GM21529 (cell line): ENCODE measurements around the gene RFC1.
"Not testable (repeated sequence)": the region's sequence is repeated elsewhere in the genome, so short reads cannot be mapped to it uniquely, and the experiment has no call there.

ENCODE experiments used
- ATAC-seq: cut with Tn5 transposase; IDR thresholded peaks from one replicate; pipeline ENCODE4 v1.9.1; 2021; ENCODE audit not compliant: unreplicated experiment

Gene RFC1

GRCh38 chr4:39312816-39313215 lies 53.3 kb downstream of the RFC1 start:
- no peak for ATAC-seq

GRCh38 chr4:39308611-39309010 lies 57.6 kb downstream of the RFC1 start:
- ATAC-seq = no peak

GRCh38 chr4:39305912-39306677 lies 60.1 kb downstream of the RFC1 start:
- no peak for ATAC-seq

GRCh38 chr4:39304651-39305050 lies 61.5 kb downstream of the RFC1 start:
- no peak for ATAC-seq

- ATAC-seq = no peak
These were observed 62.3 kb downstream of the RFC1 start for GRCh38 chr4:39303871-39304270.

GRCh38 chr4:39302901-39303300 lies 63.3 kb downstream of the RFC1 start:
- ATAC-seq = no peak

GRCh38 chr4:39295784-39296183 lies 70.4 kb downstream of the RFC1 start:
- ATAC-seq = no peak

- not testable (repeated sequence) for ATAC-seq
These were observed 73.7 kb downstream of the RFC1 start for GRCh38 chr4:39292433-39292832.

GRCh38 chr4:39291686-39292085 lies 74.5 kb downstream of the RFC1 start:
- no peak for ATAC-seq

- ATAC-seq = no peak
These were observed 78.9 kb downstream of the RFC1 start for GRCh38 chr4:39287223-39287622.

GRCh38 chr4:39286263-39286662 lies 79.9 kb downstream of the RFC1 start:
- ATAC-seq = no peak

GRCh38 chr4:39285853-39286252 lies 80.3 kb downstream of the RFC1 start:
- no peak for ATAC-seq

- no peak for ATAC-seq
These were observed 80.9 kb downstream of the RFC1 start for GRCh38 chr4:39285111-39285795.

- no peak for ATAC-seq
These were observed 85.4 kb downstream of the RFC1 start for GRCh38 chr4:39280770-39281169.

GRCh38 chr4:39279416-39279815 lies 86.7 kb downstream of the RFC1 start:
- ATAC-seq = no peak

- ATAC-seq = no peak
These were observed 87.7 kb downstream of the RFC1 start for GRCh38 chr4:39278476-39278875.

GRCh38 chr4:39277661-39278060 lies 88.5 kb downstream of the RFC1 start:
- not testable (repeated sequence) for ATAC-seq

GRCh38 chr4:39274503-39274902 lies 91.7 kb downstream of the RFC1 start:
- ATAC-seq = no peak

GRCh38 chr4:39263895-39264294 lies 102.3 kb downstream of the RFC1 start:
- ATAC-seq = no peak

- ATAC-seq = no peak
These were observed 106.4 kb downstream of the RFC1 start for GRCh38 chr4:39259571-39260330.

GRCh38 chr4:39256436-39256835 lies 109.7 kb downstream of the RFC1 start:
- ATAC-seq = no peak

- ATAC-seq = no peak
These were observed 110.3 kb downstream of the RFC1 start for GRCh38 chr4:39255871-39256270.
